Measurements from ENCODE around the gene HAGH.

HAGH gene

DNA sequence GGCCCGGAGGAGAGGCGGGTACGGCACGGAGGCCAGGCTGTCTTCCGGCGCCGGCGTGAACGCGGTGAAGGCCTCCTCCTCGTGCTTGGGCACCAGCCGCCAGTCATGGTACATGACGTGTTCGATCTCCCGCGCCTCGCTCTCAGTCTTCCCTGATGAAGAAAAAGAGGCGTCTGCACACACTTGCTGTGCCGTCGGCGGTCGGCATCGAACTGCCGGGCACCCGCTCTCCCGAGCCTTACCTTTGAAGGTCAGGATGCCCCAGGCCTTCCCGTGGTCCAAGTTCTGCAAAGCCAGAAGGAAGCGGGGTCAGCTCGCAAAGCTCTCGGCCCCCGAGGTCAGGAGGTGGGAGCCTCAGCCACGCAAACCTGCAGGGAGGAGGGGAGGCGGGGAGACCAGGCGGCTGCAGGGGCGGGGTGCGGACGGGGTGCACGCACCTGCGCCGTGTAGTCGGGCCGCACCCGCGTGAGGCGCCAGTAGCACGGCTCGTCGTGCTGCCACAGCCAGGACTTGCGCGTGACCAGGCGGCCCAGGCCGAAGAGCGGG lies 54.2 kb downstream of the HAGH start, which contains the start of gene EME2:
Gene EME2, plus strand, starts transcription at position 449 of the 546 bp plus-strand sequence. CDS start 418 bp downstream, outside the sequence.
- no peak for DNase-seq

DNA sequence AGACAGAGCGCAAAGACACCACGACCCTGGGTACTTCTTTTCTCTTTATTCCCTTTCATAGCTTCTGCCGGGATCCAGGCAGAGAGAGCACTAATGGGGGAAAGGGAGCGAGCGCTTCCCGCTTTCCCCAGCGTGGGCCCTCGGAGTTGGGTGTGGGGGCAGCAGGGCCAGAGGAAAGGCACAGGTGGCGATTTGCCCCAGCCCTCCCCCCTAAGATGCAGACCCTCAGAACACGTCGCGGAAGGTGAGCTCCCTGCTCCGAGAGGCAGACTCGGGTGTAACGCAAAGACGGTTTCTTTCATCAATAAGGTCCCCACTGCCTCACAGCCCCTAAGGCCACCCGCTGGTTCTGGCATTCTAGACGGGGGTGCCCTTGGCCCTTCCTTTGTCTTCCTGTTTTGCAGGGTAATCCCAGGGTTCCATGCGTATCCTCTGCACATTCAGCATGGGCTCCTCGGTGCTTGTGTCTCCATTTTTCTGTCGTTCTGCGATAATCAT lies 54.7 kb downstream of the HAGH start:
- DNase-seq = no peak

DNA sequence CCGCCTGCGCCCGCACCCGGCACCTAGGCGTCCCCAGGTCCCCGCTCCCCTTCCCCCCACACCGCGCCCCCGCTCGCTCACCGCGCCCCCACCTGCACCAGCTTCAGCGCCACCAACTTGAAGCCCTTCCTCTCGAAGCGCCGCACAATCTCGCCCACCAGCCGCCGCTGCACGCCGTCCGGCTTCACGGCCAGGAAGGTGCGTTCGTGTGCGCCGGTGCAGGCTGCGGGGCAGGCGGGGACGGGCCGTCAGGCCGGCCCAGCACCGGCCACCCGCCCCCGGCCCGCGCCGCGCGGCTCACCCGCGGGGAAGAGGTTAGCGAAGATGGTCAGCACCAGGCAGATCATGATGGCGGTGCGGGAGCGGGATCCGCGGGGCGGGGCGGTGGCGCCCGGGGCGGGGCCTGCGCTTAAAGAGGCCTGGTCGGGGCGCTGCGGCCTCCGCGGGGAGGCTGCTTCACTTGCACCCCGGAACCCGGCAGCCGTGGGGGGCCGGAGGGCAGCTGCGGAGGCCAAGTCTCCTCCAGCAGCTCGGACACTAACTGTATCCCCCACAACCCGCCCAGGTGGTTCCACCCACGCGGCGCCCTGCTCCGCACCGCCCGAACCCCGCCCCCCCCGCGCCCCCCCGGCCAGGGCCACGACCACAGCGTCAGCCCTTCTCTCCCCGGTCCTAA lies 55.3 kb downstream of the HAGH start, which contains the start of gene NME3:
Gene NME3, minus strand, starts transcription at position 356 of the 676 bp plus-strand sequence. Its CDS starts 9 bp downstream, at position 347.
- no peak for DNase-seq

DNA sequence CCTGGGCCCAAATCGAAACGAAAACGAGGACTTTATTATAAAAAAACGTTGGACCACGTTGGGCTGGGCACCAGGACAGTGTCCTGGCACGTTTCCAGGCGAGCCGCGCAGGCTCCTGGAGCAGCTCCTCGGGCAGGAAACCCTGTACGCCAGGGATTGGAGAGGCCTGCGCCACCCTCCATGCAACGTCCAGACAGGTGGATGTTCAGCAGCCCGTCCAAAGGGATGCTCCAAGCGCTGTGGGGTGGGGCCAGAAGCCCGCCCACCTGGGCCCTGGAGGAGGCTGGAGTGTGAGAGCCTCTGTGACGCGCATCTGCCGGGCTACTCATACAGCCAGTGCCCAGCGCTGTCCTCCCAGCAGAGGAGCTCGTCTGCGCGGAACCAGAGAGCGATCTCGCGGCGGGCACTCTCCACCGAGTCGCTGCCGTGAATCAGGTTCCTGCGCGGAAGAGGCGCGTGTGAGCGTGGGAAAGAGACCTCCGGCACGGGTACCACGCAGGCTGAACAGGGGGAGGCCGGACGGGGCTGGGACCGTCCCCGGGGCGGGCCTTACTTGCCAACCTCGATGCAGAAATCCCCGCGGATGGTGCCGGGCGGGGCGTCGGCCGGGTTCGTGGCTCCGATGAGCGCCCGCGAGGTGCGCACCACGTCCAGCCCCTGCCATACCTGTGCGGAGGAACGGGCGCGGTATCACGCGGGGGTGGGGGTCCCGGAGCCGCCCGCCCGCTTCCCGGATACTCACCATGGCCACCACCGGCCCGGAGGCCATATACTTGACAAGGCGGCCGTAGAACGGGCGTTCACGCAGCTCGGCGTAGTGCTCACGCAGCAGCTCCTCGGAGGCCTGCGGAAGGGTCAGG lies 56.1 kb downstream of the HAGH start:
- DNase-seq = no peak

DNA sequence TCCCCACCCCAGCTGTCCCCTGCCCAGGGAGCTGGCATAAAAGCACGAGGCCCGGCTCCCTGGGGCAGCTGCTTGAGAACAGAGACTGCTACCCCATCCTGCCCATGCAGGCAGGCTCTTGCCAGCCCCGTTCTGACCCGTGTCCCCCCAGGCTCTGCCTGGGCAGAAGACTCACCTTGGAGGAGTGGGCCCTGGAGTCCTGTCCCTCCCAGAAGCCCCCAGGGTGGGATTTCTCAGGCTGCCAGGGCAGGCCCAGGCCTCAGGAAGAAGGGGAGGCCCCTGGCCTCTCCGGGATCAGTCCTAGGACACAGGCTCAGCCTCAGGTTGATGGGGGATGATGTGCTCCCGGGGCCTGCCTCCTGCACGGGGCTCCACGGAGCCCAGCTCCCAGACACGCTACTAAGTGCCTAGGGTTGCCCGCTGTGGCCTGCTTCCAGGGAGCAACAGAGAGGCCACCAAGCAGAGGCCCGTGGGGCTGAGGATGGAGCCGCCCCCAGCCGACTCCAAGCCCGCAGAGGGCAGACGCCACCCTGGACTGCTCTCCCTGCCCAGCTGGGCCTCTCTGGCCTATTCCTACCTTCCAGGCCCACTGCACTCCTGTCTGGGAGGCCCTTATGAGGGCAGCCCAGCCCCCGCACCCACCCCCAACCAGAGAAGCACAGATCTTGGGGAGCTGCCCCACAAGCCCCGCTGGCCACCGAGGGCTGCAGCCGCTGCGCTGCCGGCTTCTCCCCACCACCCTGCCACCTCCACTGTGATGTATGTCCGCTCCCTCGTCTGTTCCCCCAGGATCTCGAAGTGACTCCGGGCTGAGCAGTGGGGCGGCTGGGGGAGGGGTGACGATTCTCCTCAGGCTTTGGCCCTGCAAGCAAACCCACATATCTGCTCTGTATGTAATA lies 57.0 kb downstream of the HAGH start:
- no peak for DNase-seq

DNA sequence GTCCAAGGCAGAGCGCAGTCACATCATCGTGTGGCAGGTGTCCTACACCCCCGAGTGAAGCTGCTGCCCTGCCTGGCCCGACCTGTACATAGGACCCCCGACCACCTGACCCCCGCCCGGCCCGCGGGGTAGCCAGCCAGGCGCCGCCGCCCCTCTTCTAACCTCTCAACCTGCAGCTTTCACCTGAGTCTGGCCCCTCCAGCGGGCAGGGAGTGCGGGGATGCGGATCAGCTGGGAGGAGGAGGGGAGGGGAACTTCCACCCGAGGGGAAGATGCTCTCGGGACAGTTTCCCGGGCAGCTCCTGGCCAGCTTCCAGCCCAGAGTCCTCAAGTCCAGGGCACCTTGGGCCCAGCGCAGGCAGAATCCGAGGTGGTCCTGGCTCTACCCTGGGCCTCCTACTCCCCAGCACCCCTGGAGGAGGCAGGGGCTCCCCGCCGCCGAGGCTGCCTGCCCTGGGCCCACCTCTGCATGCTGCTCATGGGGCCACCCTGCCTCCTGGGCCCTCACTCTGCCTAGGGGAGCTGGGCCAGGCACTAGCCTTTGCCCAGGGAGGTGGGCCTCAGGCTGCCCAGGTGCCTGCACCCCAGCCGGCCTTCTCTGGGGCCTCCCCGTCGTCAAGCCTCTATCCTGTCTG lies 57.7 kb downstream of the HAGH start:
- DNase-seq = no peak

DNA sequence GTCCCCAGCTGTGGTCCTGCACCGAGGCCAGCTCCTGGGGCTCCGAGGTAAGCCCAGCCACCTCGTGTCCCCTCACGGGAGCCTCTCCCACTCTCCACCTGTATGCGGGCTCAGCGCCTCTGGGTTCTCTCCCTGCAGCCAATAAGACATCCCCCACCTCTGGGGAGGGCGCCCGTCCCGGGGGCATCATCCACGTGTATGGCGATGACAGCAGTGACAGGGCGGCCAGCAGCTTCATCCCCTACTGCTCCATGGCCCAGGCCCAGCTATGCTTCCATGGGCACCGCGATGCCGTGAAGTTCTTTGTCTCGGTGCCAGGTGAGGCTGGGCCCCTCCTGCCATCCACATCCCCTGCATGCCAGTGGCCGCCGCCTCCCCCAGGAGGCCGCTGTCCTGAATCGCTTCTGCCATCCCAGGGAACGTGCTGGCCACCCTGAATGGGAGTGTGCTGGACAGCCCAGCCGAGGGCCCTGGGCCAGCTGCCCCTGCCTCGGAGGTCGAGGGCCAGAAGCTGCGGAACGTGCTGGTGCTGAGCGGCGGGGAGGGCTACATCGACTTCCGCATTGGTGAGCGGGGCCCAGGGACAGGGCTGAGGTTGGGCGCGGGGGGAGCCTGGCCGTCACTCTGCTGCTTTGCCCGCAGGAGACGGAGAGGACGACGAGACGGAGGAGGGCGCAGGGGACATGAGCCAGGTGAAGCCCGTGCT lies 58.4 kb downstream of the HAGH start:
- no peak for DNase-seq

DNA sequence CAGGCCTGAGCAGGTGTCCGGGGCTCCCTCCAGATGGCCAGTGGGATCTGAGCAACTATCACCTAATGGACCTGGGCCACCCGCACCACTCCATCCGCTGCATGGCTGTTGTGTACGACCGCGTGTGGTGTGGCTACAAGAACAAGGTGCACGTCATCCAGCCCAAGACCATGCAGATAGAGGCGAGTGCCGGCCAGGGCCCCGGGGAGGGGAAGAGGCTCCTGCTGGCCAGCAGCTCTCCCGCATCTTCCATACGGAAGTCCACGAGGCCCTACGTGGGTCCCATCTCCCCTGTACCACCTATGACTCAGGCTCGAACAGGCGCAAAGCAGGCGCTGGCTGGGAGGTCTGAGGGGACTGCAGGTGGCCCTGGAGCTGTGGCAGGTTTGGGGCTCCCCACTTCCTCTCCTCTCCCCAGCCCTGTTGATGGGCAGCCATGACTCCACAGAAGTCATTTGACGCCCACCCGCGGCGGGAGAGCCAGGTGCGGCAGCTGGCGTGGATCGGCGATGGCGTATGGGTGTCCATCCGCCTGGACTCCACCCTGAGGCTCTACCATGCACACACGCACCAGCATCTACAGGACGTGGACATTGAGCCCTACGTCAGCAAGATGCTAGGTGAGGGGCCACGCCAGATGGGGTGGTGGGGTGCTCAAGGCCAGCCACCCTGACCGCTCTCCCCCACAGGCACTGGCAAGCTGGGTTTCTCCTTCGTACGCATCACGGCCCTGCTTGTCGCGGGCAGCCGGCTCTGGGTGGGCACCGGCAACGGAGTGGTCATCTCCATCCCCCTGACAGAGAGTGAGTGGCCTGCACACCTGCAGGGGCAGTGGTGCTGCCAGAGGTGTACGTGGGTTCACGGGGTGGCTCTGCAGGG lies 59.3 kb downstream of the HAGH start:
- no peak for DNase-seq

DNA sequence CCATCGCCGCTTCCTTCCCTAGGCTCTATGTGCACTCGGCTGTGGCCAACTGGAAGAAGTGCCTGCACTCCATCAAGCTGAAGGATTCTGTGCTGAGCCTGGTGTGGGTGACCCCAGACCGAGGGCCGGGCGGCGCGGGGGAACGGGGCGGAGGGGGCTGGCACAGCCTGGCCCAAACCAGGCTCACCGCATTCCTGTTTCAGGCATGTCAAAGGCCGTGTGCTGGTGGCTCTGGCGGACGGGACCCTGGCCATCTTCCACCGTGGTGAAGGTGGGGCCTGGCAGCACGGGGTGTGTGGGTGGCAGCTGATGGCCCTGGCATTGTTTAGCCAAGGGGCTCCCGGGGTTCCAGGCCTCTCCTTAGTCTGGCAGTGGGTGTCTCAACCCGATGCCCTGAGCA lies 59.9 kb downstream of the HAGH start:
- DNase-seq = no peak

DNA sequence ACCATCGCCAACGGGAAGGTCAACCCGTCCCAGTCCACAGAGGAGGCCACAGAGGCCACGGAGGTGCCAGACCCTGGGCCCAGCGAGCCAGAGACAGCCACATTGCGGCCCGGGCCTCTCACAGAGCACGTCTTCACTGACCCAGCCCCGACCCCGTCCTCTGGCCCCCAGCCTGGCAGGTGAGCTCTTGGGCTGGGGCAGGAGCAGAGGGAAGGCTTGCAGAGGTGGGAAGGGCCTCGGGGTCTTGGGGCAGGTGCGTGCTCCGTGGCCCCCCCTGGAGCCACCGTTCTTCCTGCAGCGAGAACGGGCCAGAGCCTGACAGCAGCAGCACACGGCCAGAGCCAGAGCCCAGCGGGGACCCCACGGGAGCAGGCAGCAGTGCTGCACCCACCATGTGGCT lies 60.4 kb downstream of the HAGH start:
- no peak for DNase-seq

DNA sequence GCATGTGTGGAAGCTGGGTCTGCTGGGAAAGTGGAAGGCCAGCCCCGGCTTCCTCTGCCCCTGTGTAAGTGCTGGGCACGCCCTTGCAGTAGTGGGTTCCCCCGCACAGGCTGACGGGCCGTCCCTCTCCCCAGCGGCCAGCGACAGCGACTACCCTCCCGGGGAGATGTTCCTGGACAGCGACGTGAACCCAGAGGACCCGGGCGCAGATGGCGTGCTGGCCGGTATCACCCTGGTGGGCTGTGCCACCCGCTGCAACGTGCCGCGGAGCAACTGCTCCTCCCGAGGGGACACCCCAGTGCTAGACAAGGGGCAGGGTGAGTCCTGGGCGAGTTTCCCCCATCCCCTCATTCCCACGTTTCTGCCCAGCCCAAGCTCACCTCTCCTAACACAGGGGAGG lies 60.8 kb downstream of the HAGH start:
- no peak for DNase-seq

DNA sequence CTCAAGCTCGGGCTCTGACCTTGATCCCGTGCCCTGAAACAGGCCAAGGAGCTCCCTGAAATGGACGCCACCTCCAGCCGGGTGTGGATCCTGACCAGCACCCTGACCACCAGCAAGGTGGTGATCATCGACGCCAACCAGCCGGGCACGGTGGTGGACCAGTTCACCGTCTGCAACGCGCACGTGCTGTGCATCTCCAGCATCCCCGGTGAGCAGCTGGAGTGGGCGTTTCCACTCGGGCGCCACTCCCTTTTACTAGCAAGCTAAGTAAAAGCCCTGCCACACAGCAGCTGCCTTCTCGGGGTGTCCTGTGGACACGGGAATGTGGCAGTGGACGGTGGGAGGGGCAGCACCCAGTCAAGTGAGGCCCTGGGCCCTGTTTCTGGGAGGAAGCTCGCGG lies 61.7 kb downstream of the HAGH start:
- DNase-seq = no peak

DNA sequence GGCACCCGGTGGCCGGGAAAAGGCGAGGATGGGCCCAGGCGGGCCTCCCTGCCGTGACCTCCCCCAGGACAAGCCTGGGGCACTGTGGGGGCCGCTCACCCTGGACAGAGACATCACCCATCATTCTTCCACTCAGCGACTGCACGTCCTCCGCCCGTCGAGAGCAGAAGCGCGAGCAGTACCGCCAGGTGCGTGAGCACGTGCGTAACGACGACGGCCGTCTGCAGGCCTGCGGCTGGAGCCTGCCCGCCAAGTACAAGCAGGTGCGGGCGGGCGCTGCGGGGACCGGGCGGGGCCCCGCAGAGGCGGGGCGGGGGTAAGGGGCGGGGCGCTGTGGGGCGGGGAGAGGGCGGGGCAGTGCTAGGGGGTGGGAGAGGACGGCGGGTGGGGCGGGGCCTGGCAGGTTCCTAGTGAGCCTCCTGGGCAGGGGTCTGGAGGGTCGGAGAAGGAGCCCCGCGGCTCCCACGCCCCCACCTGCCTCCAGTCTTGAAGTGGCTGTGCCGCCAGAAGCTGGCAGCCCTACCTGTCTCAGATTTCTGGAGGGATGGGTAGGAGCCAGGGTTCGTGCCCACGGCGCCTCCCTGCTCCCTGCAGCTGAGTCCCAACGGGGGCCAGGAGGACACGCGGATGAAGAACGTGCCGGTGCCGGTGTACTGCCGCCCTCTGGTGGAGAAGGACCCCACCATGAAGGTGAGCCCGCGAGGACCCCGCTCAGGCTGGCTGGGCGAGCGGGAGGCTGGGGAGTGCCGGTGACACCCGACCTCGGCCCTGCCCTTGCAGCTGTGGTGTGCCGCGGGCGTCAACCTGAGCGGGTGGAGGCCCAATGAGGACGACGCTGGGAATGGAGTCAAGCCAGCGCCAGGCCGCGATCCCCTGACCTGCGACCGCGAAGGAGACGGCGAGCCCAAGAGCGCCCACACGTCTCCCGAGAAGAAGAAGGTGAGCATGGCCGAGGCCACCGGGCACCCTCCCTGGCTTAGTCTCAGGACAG lies 62.8 kb downstream of the HAGH start:
- DNase-seq = no peak

DNA sequence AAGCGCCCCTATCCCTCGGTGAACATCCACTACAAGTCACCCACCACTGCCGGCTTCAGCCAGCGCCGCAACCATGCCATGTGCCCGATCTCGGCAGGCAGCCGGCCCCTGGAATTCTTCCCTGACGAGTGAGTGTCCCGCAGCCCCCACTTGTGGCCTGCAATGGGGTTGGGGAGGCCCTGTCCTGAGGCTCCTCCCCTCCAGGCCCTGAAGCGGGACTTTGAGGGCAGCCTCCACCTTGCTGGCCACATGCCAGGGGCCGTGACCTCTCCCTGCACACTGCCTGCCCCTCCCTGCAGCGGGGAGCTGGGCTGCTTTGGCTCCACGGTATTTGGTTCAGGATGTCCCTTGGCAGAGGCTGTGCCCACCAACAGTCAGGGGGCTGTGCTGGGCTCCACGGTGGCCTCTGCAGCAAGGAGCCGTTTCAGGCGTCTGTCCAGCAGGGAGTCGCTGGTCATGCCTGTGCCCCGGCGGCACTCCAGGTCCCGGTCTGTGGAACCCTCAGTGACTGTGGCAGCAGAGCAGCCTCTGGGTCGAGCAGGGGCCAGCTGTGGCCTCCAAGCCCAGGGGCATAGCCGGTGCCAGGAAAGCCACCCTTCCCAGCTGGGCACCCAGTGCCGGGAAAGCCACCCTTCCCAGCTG lies 63.6 kb downstream of the HAGH start:
- no peak for DNase-seq

DNA sequence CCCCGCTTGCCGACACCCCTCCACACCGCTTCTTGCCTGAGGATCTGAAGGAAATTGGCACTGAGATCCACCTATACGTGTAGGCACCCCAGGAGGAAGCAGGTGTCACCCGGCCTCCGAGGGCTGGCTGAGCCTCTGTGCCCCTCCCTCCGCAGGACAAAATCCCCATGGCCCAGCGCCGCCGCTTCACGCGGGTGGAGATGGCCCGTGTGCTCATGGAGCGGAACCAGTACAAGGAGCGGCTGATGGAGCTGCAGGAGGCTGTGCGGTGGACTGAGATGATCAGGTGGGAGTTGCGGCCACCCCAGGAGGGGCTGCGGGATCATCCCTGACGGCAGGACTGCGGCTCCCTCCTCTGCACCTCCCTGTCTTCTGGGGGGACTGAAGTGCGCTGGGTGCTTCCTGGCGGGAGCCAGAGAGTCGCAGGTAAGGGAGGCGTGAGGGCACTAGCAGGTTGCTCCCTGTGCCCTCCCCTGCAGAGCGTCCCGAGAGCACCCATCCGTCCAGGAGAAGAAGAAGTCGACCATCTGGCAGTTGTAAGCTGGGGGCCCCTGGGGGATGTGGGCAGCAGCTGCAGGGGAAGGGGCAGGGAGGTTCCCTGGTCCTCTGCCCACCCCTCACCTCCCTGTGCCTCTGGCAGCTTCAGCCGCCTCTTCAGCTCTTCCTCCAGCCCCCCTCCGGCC lies 64.3 kb downstream of the HAGH start:
- no peak for DNase-seq

DNA sequence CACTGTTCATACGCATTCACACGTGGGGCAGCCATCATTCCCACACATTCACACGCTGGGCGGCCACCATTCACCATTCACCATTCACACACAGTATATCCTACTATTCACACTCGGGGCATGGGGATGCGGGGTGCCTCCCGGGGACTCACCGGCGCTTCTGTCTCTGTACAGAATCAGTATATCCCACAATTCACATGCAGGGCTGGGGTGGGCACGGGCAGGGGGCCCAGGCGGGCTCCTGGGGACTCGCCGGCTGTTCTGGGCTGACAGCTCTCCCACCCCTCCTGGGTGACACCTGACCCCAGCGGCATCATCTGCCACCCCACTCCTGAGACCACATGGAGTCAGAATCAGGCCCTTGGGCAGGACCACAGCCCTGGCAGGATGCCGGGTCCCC lies 64.9 kb downstream of the HAGH start:
- no peak for DNase-seq

DNA sequence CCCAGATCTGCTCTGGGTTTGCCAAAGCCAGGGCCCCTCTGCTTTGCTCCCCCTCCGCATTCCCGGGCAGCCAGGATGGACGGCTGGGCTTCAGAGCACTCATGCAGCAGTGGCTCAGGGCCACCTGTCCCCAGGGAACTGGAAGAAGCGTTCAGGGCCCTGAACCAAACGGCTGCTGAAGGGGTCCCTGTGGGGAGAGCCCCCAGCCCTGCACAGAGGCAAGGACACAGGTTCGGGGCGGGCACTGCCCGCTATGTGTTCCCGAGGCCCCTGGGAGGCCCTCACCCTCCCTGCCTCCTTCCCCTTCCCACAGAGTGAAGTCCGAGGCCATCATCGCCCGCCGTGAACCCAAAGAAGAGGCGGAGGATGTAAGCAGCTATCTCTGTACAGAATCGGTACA lies 65.7 kb downstream of the HAGH start:
- DNase-seq = no peak

DNA sequence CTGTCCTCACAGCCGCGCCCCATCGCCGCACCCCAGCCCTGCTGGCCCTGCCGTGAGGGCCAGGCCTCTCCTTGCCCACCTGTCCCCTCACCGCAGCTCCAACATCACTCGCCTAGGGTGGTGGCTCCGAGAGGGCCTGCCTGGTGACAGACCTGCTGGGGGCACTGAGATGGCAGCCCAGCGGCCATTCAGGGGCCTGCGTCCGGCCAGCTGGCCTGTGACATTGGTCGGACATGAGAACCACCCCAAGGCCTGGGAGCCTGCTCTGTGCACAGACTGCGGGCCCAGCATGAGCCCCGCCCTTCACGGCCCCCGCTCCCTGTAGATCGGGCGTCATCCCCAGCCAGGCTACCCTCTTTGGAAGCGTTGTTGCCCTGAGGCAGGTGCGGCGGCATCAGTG lies 67.1 kb downstream of the HAGH start:
- no peak for DNase-seq
